Large intestine (tissue), 3 donors: Measurements from ENCODE around the gene CRKL. TPM values are rescaled to one million over a fixed set of nuclear protein-coding genes. Genes with fewer than 3 reads are reported as not detected.

ENCODE experiments used
- DNase-seq, 2 donors: peaks; one replicate each; pipeline versions ENCODE4 v3.0.0 to v3.0.0-alpha.2; 2013
- H3K27ac ChIP-seq: one replicate; pipeline ENCODE4 v1.5.1; 2013; ENCODE audit warnings: low read length
- H3K27me3 ChIP-seq: 2 replicates; pipeline ENCODE4 v1.6.1; 2013; ENCODE audit warnings: low read length; ENCODE audit not compliant: control insufficient read depth, insufficient read depth
- H3K36me3 ChIP-seq: 2 replicates; pipeline ENCODE4 v1.6.1; 2013; ENCODE audit warnings: low read length; ENCODE audit not compliant: control insufficient read depth, insufficient read depth
- H3K4me1 ChIP-seq: one replicate; pipeline ENCODE4 v1.6.1; 2013; ENCODE audit warnings: low read length; ENCODE audit not compliant: control insufficient read depth, insufficient read depth
- H3K4me3 ChIP-seq: one replicate; pipeline ENCODE4 v1.5.1; 2013; ENCODE audit warnings: low read length
- H3K9me3 ChIP-seq: one replicate; pipeline ENCODE4 v1.6.1; 2013; ENCODE audit warnings: mild to moderate bottlenecking, low read depth, low read length, moderate library complexity; ENCODE audit not compliant: control insufficient read depth
- WGBS: methylation state at CpG from one replicate; pipeline ENCODE4 v1.1.5; 2013; ENCODE audit warnings: low lambda C conversion rate; ENCODE audit not compliant: insufficient coverage; 5-methylcytosine and 5-hydroxymethylcytosine counted together
- polyA plus RNA-seq: library from polyadenylated mRNA; unstranded; fragments of 120-200 nt; gene quantifications from one replicate; pipeline ENCODE4 v1.2.1, GENCODE V29; 2013

CRKL gene
- polyA plus RNA-seq, 1 donor: 55.0 TPM

- DNase-seq: no peak
- no CpG with 5 or more reads among the region's 8 CpGs for WGBS
These were observed 26.1 kb downstream of the CRKL start for GRCh38 chr22:20943104-20943933.

DNA sequence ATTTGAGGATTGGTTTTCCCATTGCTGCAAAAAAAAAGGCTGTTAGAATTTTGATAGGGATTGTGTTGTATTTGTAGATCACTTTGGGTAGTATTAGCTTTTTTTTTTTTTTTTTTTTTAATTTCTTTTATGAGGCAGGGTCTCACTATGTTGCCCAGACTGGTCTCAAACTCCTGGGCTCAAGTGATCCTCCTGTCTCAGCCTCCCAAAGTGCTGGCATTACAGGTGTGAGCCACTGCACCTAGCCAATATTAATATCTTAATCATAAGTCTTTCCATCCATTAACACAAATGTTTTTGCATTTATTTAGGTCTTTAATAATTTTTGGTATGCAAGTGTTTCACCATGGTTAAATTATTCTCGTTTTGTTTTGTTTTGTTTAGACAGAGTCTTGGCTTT, 26.8 kb downstream of the CRKL start:
- H3K36me3 ChIP-seq: peaks cover 7% of the 10 kb centered on the region
- H3K4me3 ChIP-seq: no peak overlapping the region
- no CpG with 5 or more reads among the region's 1 CpG for WGBS
- DNase-seq: no peak
- no peaks in the 10 kb centered on the region for H3K27me3 ChIP-seq
- no peaks in the 10 kb centered on the region for H3K9me3 ChIP-seq
- no peak overlapping the region for H3K27ac ChIP-seq
- H3K4me1 ChIP-seq: peaks cover 30% of the 10 kb centered on the region

More at GRCh38 chr22:20943104-20943933, 26.1 kb downstream of the CRKL start:
- Histone ChIP-seq H3K27ac (no peak overlapping the region), H3K4me1 (peaks cover 32% of the 10 kb centered on the region), H3K36me3 (peaks cover 7% of the 10 kb centered on the region), H3K27me3 (no peaks in the 10 kb centered on the region), H3K9me3 (no peaks in the 10 kb centered on the region), H3K4me3 (no peak overlapping the region)

DNA sequence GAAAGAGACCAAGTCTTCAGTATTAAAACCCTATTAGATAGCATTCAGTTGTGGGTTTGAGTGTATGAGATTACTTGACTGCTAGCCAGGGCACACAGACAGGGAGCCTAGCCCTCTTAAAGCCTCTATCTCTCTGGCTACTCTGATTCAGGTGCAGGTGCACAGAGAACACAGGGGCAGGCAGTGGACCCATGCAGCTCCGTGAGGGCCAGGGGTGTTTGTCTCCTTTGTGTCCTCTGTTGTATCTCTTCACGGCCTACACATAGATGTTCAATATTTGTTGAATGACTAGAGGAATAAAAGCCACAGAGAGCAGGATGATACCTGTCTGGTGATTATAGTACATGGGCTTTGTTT, 28.3 kb downstream of the CRKL start:
- H3K27ac ChIP-seq: no peak overlapping the region
- H3K4me1 ChIP-seq: peaks cover 44% of the 10 kb centered on the region
- no CpG with 5 or more reads among the region's 2 CpGs for WGBS
- H3K36me3 ChIP-seq: peaks cover 16% of the 10 kb centered on the region
- no peak overlapping the region for H3K4me3 ChIP-seq
- H3K27me3 ChIP-seq: no peaks in the 10 kb centered on the region
- no peaks in the 10 kb centered on the region for H3K9me3 ChIP-seq
- DNase-seq: no peak

GRCh38 chr22:20946080-20946986, 29.1 kb downstream of the CRKL start:
- WGBS: 80% methylated on average over 1 of the region's 7 CpGs
- Histone ChIP-seq H3K4me3 (no peak overlapping the region), H3K9me3 (no peaks in the 10 kb centered on the region), H3K27me3 (no peaks in the 10 kb centered on the region), H3K36me3 (peaks cover 13% of the 10 kb centered on the region), H3K27ac (no peak overlapping the region), H3K4me1 (peaks cover 45% of the 10 kb centered on the region)
- no peak for DNase-seq

DNA sequence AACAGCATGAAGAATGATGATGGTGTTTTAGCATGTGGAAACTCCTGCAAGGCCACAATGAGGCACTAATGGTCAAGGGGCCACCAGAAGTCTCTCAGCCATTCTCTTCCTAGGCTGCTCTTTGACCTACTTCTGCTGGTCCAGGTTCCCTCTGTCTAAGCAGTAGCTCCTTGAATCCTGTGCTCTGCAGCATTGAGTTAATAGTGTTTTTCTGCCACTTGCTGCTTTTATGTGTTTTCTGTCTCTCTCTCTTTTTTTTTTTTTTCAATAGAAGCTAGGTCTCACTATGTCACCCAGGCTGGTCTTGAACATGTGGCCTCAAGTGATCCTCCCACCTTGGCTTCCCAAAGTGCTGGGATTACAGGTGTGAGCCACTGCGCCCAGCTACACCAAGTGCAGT, 29.8 kb downstream of the CRKL start:
- DNase-seq: no peak
- H3K4me3 ChIP-seq: no peak overlapping the region
- no peaks in the 10 kb centered on the region for H3K9me3 ChIP-seq
- peaks cover 13% of the 10 kb centered on the region for H3K36me3 ChIP-seq
- no peak overlapping the region for H3K27ac ChIP-seq
- no peaks in the 10 kb centered on the region for H3K27me3 ChIP-seq
- H3K4me1 ChIP-seq: peaks cover 51% of the 10 kb centered on the region
- no CpG with 5 or more reads among the region's 1 CpG for WGBS

DNA sequence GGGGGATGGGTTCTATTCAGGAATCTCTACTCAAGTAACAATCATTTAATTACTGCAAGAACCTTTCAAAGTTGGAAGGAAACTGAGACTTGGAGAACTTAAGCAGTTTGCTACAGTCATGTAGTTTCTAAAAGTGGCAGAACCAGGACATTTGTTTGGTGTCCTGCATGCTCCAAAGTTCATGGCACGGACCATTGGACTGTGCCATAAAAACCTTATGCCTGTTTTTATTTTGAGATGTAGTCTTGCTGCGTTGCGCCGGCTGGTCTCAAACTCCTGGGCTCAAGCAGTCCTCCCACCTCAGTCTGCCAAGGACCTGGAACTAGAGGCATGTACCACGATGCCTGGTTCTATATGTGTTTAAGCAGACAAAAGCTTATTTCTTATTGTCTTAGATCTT, 31.2 kb downstream of the CRKL start:
- H3K27me3 ChIP-seq: no peaks in the 10 kb centered on the region
- H3K36me3 ChIP-seq: peaks cover 19% of the 10 kb centered on the region
- no CpG with 5 or more reads among the region's 5 CpGs for WGBS
- H3K4me3 ChIP-seq: no peak overlapping the region
- peaks cover 66% of the 10 kb centered on the region for H3K4me1 ChIP-seq
- DNase-seq: peak; percentile 64 to 81
- H3K27ac ChIP-seq: peak overlapping the region; percentile 69
- no peaks in the 10 kb centered on the region for H3K9me3 ChIP-seq

DNA sequence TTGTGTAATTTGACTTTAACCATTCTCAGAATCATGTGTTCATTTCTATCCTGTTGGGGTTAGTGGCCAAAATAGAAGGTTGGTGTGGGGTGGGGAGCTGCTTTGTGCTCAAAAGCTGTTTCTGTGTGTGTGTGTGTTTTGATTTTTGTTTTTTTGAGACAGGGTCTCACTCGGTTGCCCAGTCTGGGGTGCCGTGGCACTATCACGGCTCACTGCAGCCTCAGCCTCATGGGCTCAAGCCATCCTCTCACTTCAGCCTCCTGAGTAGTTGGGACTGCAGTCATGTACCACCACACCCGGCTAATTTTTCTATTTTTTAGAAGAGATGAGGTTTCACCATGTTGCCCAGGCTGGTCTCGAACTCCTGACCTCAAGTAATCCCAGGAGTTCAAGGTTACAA, 31.8 kb downstream of the CRKL start:
- Histone ChIP-seq H3K9me3 (no peaks in the 10 kb centered on the region), H3K27me3 (no peaks in the 10 kb centered on the region), H3K36me3 (peaks cover 22% of the 10 kb centered on the region), H3K4me1 (peaks cover 71% of the 10 kb centered on the region), H3K4me3 (no peak overlapping the region), H3K27ac (peak overlapping the region; percentile 92)
- no CpG with 5 or more reads among the region's 5 CpGs for WGBS
- no peak for DNase-seq

- no peak overlapping the region for H3K4me3 ChIP-seq
- H3K36me3 ChIP-seq: peaks cover 22% of the 10 kb centered on the region
- no peaks in the 10 kb centered on the region for H3K27me3 ChIP-seq
- peaks cover 79% of the 10 kb centered on the region for H3K4me1 ChIP-seq
- peak overlapping the region; percentile 92 for H3K27ac ChIP-seq
- peak in 1 of 2 donors; percentile 17 for DNase-seq
- WGBS: 80% methylated on average over 1 of the region's 13 CpGs
- no peaks in the 10 kb centered on the region for H3K9me3 ChIP-seq
These were observed 32.5 kb downstream of the CRKL start for GRCh38 chr22:20949698-20950183.

DNA sequence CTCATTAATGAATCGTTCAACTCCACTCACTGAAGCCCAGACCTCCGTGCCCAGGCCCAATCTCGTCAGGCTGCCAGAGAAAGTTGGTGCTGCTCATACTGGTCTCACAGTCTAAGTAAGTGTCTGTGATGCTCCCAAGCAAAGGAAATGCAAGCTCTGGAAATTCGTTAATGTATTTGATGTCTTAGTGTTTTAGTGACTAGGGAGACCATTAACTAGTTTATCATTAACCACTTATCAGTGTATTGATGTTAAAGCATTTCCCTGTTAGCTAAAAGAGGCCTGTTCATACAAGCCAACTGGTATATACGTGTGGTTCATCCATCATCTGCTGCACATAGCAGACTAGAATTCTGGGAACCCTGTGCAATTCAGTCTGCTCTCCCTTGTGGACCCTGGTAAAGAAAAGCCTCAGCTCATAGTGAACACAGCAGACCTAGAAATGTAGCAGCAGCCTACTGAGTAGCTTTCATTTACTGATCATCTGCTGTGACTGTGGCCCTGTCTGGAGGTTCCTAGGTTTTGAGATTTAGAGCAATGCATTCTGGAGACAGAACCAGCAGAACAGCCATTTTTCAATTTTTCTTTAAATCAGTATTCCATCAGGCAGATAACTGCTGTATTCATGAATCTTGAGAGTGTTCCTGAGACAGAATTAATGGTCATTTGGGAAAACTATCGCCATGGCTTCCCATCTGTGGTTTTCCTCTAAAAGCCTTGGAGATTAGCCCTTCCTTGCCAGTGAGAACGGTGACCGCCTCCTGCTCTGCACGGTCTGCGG, 34.1 kb downstream of the CRKL start:
- Histone ChIP-seq H3K4me1 (peaks cover 86% of the 10 kb centered on the region), H3K27ac (peak overlapping the region; percentile 92), H3K27me3 (no peaks in the 10 kb centered on the region), H3K9me3 (no peaks in the 10 kb centered on the region), H3K36me3 (peaks cover 18% of the 10 kb centered on the region), H3K4me3 (no peak overlapping the region)
- DNase-seq: peak; percentile 58 to 88
- WGBS: no CpG with 5 or more reads among the region's 10 CpGs

DNA sequence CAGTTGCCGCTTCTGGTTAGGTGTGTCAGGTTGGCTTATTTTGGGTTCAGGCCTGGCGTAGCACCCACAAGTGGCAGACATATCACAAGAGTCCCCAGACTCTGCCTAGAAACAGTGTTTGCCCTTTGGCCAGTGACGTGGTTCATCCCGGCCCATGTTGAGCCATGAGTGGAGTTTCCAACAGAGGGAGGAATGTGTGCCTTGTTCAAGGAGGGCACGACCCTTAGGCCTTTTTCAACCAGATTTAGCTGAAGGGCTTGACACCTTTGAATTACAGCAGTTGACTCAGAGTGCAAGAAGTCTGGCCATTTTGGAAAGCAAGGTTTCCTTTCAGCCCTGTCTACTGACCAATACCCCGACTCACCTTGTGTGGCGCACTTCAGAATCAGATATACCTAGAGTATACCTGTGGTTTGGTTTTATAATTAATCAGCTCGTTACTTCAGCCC, 34.7 kb downstream of the CRKL start:
- WGBS: no CpG with 5 or more reads among the region's 8 CpGs
- peaks cover 18% of the 10 kb centered on the region for H3K36me3 ChIP-seq
- no peak overlapping the region for H3K4me3 ChIP-seq
- DNase-seq: peak; percentile 68 to 87
- no peaks in the 10 kb centered on the region for H3K9me3 ChIP-seq
- H3K27me3 ChIP-seq: peaks cover under 1% of the 10 kb centered on the region
- H3K4me1 ChIP-seq: peaks cover 83% of the 10 kb centered on the region
- H3K27ac ChIP-seq: peak overlapping the region; percentile 92
